PC-3 (cell line): ENCODE measurements around the gene UAP1L1. TPM values are rescaled to one million over a fixed set of nuclear protein-coding genes. Genes with fewer than 3 reads are reported as not detected.

Experiments used
- ATAC-seq: fragments of 200-7000 bp; cut with Tn5 transposase; 2 replicates; pipeline ENCODE4 v1.9.1; 2020; ENCODE audit warnings: mild to moderate bottlenecking, moderate library complexity
- BruUV-seq: library from RNA; stranded (reverse); fragments of 400-500 nt; replicated peaks from 2 replicates; lab custom pipeline; 2021; lab: Mats Ljungman, UMichigan
- CTCF ChIA-PET: fragments of 300-600 bp; sonication (Branson Sonifier 250); formaldehyde crosslinking; loops from one replicate; lab custom pipeline; 2022; ENCODE audit warnings: antibody characterized with exemption; lab: Charles Lee
- POLR2A ChIA-PET: fragments of 300-600 bp; sonication (Branson Sonifier 250); formaldehyde crosslinking; loops from one replicate; lab custom pipeline; 2022; ENCODE audit warnings: antibody characterized with exemption; ENCODE audit not compliant: unreplicated experiment; lab: Charles Lee
- DNase-seq: peaks from one replicate; pipeline ENCODE4 v3.0.0-alpha.2; 2015
- H2AFZ ChIP-seq: fragments of 300-600 bp; sonication (generic); 2 replicates; pipeline ENCODE4 v1.6.0; 2016; ENCODE audit warnings: antibody characterized with exemption, low read length
- H3F3A ChIP-seq: fragments of 300-600 bp; sonication (generic); one replicate; pipeline ENCODE4 v1.6.0; 2017; ENCODE audit warnings: antibody characterized with exemption, low read length, control low read depth, mild to moderate bottlenecking; ENCODE audit not compliant: unreplicated experiment
- H3K27ac ChIP-seq: fragments of 300-600 bp; sonication (generic); 2 replicates; pipeline ENCODE4 v1.5.1; 2016; ENCODE audit warnings: mild to moderate bottlenecking, low read length
- H3K27me3 ChIP-seq: fragments of 300-600 bp; sonication (generic); 2 replicates; pipeline ENCODE4 v1.6.1; 2016; ENCODE audit warnings: low read length, mixed read lengths
- H3K36me3 ChIP-seq: fragments of 300-600 bp; sonication (generic); 2 replicates; pipeline ENCODE4 v1.6.1; 2016; ENCODE audit warnings: low read depth, mixed run types, low read length, mixed read lengths
- H3K4me1 ChIP-seq: fragments of 300-600 bp; sonication (generic); 2 replicates; pipeline ENCODE4 v1.5.1; 2016; ENCODE audit warnings: low read length; ENCODE audit not compliant: insufficient read depth
- H3K4me2 ChIP-seq: fragments of 300-600 bp; sonication (generic); 2 replicates; pipeline ENCODE4 v1.6.0; 2016; ENCODE audit warnings: low read length
- H3K4me3 ChIP-seq: fragments of 300-600 bp; sonication (generic); 2 replicates; pipeline ENCODE4 v1.5.1; 2016; ENCODE audit warnings: mild to moderate bottlenecking, low read length, mixed read lengths
- H3K79me2 ChIP-seq: fragments of 300-600 bp; sonication (generic); 2 replicates; pipeline ENCODE4 v1.6.1; 2017; ENCODE audit warnings: low read length, mixed read lengths
- H3K9ac ChIP-seq: fragments of 300-600 bp; sonication (generic); 2 replicates; pipeline ENCODE4 v1.6.0; 2016; ENCODE audit warnings: mild to moderate bottlenecking, low read length
- H3K9me2 ChIP-seq: fragments of 300-600 bp; sonication (generic); replicated peaks from 2 replicates; pipeline ENCODE4 v1.6.1; 2016; ENCODE audit warnings: mixed run types, low read length, mixed read lengths
- H3K9me3 ChIP-seq: fragments of 300-600 bp; sonication (generic); 2 replicates; pipeline ENCODE4 v1.6.1; 2016; ENCODE audit warnings: low read length, mixed read lengths
- H4K20me1 ChIP-seq: fragments of 300-600 bp; sonication (generic); 2 replicates; pipeline ENCODE4 v1.6.1; 2016; ENCODE audit warnings: low read length, mixed read lengths
- CTCF ChIP-seq: fragments of 300-600 bp; sonication (generic); conservative IDR thresholded peaks from 2 replicates; pipeline ENCODE4 v1.5.1; 2017; ENCODE audit warnings: antibody characterized with exemption, low read depth, mild to moderate bottlenecking, low read length
- EZH2 ChIP-seq: fragments of 300-600 bp; sonication (generic); IDR thresholded peaks from one replicate; pipeline ENCODE4 v1.6.1; 2017; ENCODE audit warnings: antibody characterized with exemption, mild to moderate bottlenecking, low read length; ENCODE audit not compliant: unreplicated experiment
- EZH2phosphoT487 ChIP-seq: fragments of 300-600 bp; sonication (generic); IDR thresholded peaks from 2 replicates; pipeline ENCODE4 v1.6.1; 2018; ENCODE audit warnings: mild to moderate bottlenecking, antibody characterized with exemption, low read length, borderline replicate concordance
- intact Hi-C: fragments of 100-400 bp; cut with micrococcal nuclease; formaldehyde crosslinking; loops from 2 replicates; pipeline ENCODE4 v1.9.0; 2023
- total RNA-seq: library from RNA; depleted of rRNA; stranded (reverse); fragments of >200 nt; gene quantifications from 2 replicates; pipeline ENCODE4 v1.2.3, GENCODE V29; 2014

UAP1L1 gene
- total RNA-seq, 1 experiment from 2014 or later, result 5.0 TPM

- peaks cover 8% of the 10 kb centered on the region for H3K79me2 ChIP-seq
- CTCF ChIA-PET, result interaction anchor here (0.5 kb wide), 1 partner anchor 271 kb away, joined by 3 read pairs; no protein-coding TSS in a partner anchor
- H3K9me3 ChIP-seq, result no peaks in the 10 kb centered on the region
- H3K9me2 ChIP-seq, result no peaks in the 10 kb centered on the region
- TF ChIP-seq EZH2 (no peak), EZH2phosphoT487 (no peak), CTCF (no peak)
- no peaks in the 10 kb centered on the region for H3F3A ChIP-seq
- H3K4me2 ChIP-seq, result no peak overlapping the region
- DNase-seq (no peak), ATAC-seq (no peak)
- no peak overlapping the region for H3K27ac ChIP-seq
- no peak overlapping the region for H2AFZ ChIP-seq
- no peak overlapping the region for H3K9ac ChIP-seq
- POLR2A ChIA-PET, result no interaction called here
- H3K27me3 ChIP-seq, result no peaks in the 10 kb centered on the region
- no peaks in the 10 kb centered on the region for H4K20me1 ChIP-seq
- BruUV-seq, result no TSS peak
- intact Hi-C loops, result no loop called here
- H3K4me1 ChIP-seq, result peaks cover 5% of the 10 kb centered on the region; the same call in 1 of the 2 replicates
- no peaks in the 10 kb centered on the region for H3K36me3 ChIP-seq
- H3K4me3 ChIP-seq, result no peak overlapping the region
These were observed 2.6 kb upstream of the UAP1L1 start for GRCh38 chr9:137074657-137075274.

GRCh38 chr9:137075275-137075775 lies 2.0 kb upstream of the UAP1L1 start:
- no peak overlapping the region for H3K27ac ChIP-seq
- ChIA-PET CTCF (interaction anchor here (0.5 kb wide), 1 partner anchor 270 kb away, joined by 3 read pairs; no protein-coding TSS in a partner anchor), POLR2A (no interaction called here)
- H3K9ac ChIP-seq, result no peak overlapping the region
- H3K36me3 ChIP-seq, result no peaks in the 10 kb centered on the region
- H3F3A ChIP-seq, result no peaks in the 10 kb centered on the region
- no peak for TF ChIP-seq CTCF
- no peak for TF ChIP-seq EZH2
- TF ChIP-seq EZH2phosphoT487, result no peak
- no TSS peak for BruUV-seq
- no peak overlapping the region for H3K4me3 ChIP-seq
- intact Hi-C loops, result no loop called here
- no peaks in the 10 kb centered on the region for H3K9me3 ChIP-seq
- DNase-seq (no peak), ATAC-seq (no peak)
- H3K4me1 ChIP-seq, result peaks cover 5% of the 10 kb centered on the region; the same call in 1 of the 2 replicates
- H2AFZ ChIP-seq, result no peak overlapping the region
- no peaks in the 10 kb centered on the region for H4K20me1 ChIP-seq
- peaks cover 8% of the 10 kb centered on the region; the same call in 1 of the 2 replicates for H3K79me2 ChIP-seq
- H3K4me2 ChIP-seq, result no peak overlapping the region
- no peaks in the 10 kb centered on the region for H3K9me2 ChIP-seq
- H3K27me3 ChIP-seq, result no peaks in the 10 kb centered on the region

- H3K79me2 ChIP-seq, result peaks cover 8% of the 10 kb centered on the region; the same call in 1 of the 2 replicates
- no peak for ATAC-seq
- no peaks in the 10 kb centered on the region for H3K4me1 ChIP-seq
- H4K20me1 ChIP-seq, result no peaks in the 10 kb centered on the region
- no peak overlapping the region for H3K4me3 ChIP-seq
- no peak for TF ChIP-seq EZH2phosphoT487
- no peak for TF ChIP-seq EZH2
- no peak for TF ChIP-seq CTCF
- CTCF ChIA-PET, result no interaction called here
- no peaks in the 10 kb centered on the region for H3F3A ChIP-seq
- POLR2A ChIA-PET, result no interaction called here
- intact Hi-C loops, result no loop called here
- no peaks in the 10 kb centered on the region for H3K36me3 ChIP-seq
- no peak overlapping the region for H3K9ac ChIP-seq
- BruUV-seq, result no TSS peak
- no peak overlapping the region for H3K27ac ChIP-seq
- no peak overlapping the region for H2AFZ ChIP-seq
- no peak for DNase-seq
- H3K4me2 ChIP-seq, result no peak overlapping the region
- no peaks in the 10 kb centered on the region for H3K9me3 ChIP-seq
- H3K9me2 ChIP-seq, result no peaks in the 10 kb centered on the region
- H3K27me3 ChIP-seq, result no peaks in the 10 kb centered on the region
These were observed 694 bp upstream of the UAP1L1 start for GRCh38 chr9:137076636-137077009.
